Thyroid gland (tissue), 4 donors: ENCODE data around the gene FOXJ3.

Experiments
- POLR2A ChIP-seq, 2 donors: fragments of 450-650 bp; IDR thresholded peaks; one replicate each; pipeline ENCODE4 v1.6.1; 2017; ENCODE audit warnings: antibody characterized with exemption in 2 of 2, mild to moderate bottlenecking in 2 of 2, moderate library complexity in 1 of 2
- TF ChIP-seq, protein P1 (sequence below), 6 experiments: fragments of 200-600 bp in 3 of 6; fragments of 450-650 bp in 3 of 6; sonication (generic) in 3 of 6; IDR thresholded peaks; one replicate each; pipeline ENCODE4 v1.5.1; 2016 to 2019; ENCODE audit warnings: antibody characterized with exemption in 6 of 6, mild to moderate bottlenecking in 2 of 6, inconsistent platforms in 1 of 6, moderate library complexity in 1 of 6

DNA sequence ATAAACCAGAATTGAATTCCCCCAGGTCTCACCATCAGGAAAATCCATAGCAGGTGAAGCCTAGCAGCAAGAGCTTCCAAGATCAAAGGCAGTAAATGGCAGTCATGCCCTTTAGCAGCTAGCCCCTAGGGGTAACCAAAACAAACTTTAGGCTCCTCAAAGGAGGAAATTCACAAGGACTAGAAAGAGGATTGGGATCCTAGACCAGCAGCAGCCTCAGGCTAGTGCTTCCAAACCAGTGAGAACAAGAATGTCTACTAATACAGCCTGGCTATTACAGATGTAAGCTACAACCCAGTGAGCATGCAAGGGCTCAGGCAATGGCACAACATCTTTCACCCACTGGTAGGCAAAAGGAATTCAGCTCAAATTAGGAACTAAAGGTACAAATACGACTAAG, 34.4 kb upstream of the FOXJ3 start:
- TF ChIP-seq, protein P1, sequence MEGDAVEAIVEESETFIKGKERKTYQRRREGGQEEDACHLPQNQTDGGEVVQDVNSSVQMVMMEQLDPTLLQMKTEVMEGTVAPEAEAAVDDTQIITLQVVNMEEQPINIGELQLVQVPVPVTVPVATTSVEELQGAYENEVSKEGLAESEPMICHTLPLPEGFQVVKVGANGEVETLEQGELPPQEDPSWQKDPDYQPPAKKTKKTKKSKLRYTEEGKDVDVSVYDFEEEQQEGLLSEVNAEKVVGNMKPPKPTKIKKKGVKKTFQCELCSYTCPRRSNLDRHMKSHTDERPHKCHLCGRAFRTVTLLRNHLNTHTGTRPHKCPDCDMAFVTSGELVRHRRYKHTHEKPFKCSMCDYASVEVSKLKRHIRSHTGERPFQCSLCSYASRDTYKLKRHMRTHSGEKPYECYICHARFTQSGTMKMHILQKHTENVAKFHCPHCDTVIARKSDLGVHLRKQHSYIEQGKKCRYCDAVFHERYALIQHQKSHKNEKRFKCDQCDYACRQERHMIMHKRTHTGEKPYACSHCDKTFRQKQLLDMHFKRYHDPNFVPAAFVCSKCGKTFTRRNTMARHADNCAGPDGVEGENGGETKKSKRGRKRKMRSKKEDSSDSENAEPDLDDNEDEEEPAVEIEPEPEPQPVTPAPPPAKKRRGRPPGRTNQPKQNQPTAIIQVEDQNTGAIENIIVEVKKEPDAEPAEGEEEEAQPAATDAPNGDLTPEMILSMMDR (IDR thresholded peaks at IDR 0.05), result peak in 1 of 6 experiments; percentile 9
- TF ChIP-seq POLR2A (IDR thresholded peaks at IDR 0.05), result no peak
